OCI-LY1 (cell line): Measurements from ENCODE around the gene USP36.

Experiments used
- EZH2 ChIP-seq: fragments of 200-600 bp; sonication (generic), shearing (Covaris generic); IDR thresholded peaks from 2 replicates; pipeline ENCODE4 v1.8.0; 2017; ENCODE audit warnings: borderline replicate concordance, mixed run types, mild to moderate bottlenecking, antibody characterized with exemption, low read length, moderate library complexity, mixed read lengths
- TF ChIP-seq, protein P1 (sequence below): fragments of 200-600 bp; sonication (generic), shearing (Covaris generic); IDR thresholded peaks from 2 replicates; pipeline ENCODE4 v1.5.1; 2017; ENCODE audit warnings: mild to moderate bottlenecking, antibody characterized with exemption, low read length, moderate library complexity, mixed read lengths

DNA sequence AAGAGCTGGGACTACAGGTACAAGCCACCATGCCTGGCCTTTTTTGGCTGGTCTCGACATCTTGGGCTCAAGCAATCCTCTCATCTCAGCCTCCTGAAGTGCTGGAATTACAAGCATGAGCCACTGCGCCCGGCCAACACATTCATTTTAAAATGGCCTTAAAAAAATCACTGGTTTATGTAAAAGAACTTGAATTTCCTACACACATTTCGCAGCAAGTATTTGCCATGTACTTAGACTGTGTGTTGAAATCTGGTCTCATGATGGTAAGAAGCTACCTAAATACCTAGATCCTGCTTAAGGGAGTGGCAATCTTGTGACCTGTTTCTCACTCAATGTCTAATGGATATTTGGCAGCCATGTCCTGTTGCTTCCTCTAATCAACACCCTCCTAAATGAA is 50.1 kb downstream of the USP36 start:
- TF ChIP-seq, protein P1, sequence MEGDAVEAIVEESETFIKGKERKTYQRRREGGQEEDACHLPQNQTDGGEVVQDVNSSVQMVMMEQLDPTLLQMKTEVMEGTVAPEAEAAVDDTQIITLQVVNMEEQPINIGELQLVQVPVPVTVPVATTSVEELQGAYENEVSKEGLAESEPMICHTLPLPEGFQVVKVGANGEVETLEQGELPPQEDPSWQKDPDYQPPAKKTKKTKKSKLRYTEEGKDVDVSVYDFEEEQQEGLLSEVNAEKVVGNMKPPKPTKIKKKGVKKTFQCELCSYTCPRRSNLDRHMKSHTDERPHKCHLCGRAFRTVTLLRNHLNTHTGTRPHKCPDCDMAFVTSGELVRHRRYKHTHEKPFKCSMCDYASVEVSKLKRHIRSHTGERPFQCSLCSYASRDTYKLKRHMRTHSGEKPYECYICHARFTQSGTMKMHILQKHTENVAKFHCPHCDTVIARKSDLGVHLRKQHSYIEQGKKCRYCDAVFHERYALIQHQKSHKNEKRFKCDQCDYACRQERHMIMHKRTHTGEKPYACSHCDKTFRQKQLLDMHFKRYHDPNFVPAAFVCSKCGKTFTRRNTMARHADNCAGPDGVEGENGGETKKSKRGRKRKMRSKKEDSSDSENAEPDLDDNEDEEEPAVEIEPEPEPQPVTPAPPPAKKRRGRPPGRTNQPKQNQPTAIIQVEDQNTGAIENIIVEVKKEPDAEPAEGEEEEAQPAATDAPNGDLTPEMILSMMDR, result no peak
- TF ChIP-seq EZH2, result no peak
